Measurements from ENCODE around the gene TNNC2. TPM values are rescaled to one million over a fixed set of nuclear protein-coding genes. Genes with fewer than 3 reads are reported as not detected.

TNNC2 gene
- total and polyA plus RNA-seq, 2 of the 8 experiments (the other 6 are each of a cell fraction or from before 2014, with no cell fraction given) = 5.7 to 7.6 TPM

DNA sequence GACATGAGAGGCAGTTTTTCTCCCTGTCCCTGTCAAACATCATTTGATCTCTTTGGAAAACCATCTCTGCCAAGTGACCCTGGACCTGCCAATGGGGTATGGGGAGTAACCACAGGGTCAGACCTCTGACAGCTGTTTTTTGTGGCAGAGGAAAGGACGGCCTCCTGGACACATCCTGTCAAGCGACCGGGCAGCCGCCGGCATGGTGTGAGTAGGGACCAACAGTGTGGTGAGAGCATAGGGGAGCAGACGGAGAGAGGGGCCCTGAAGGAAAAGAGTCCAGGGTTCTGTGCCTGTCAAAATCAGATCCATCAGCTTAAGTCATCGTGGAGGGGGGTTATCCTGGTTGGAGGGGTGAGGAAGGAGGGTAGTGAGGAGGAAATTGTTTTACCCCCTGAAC is 25.3 kb downstream of the TNNC2 start:
- WGBS, 2 experiments (ENCODE audit: extremely low coverage in 1 of 2, insufficient coverage in 1 of 2, insufficient read length in 1 of 2, insufficient replicate concordance in 2 of 2, low coverage in 1 of 2, low lambda C conversion rate in 2 of 2, missing lambda C conversion rate in 1 of 2) = 96% methylated on average over 7 of the region's 7 CpGs; no CpG with 5 or more reads in 1 of the 2 experiments
- no peak overlapping the region for H3K9ac ChIP-seq (replicated peaks in 1 of 4; ENCODE audit: extremely low read depth in 1 of 4, low read depth in 3 of 4, low read length in 3 of 4)
- TF ChIP-seq CBX5 (IDR thresholded peaks at IDR 0.05; ENCODE audit: low read depth, low read length) (no peak), RNF2 (IDR thresholded peaks at IDR 0.05; ENCODE audit: borderline replicate concordance, low read depth, low read length, missing control alignments, poor library complexity, severe bottlenecking) (no peak), ZNF274 (IDR thresholded peaks at IDR 0.05; ENCODE audit: borderline replicate concordance, extremely low read depth, low read length) (no peak), BCL11A (IDR thresholded peaks at IDR 0.05; ENCODE audit: low read depth in 2 of 2, low read length in 2 of 2) (no peak), RAD21 (IDR thresholded peaks at IDR 0.05 in 1 of 2, conservative IDR thresholded peaks at IDR 0.05 in 1 of 2; ENCODE audit: low read depth in 2 of 2, low read length in 2 of 2) (no peak), CTBP2 (IDR thresholded peaks at IDR 0.05; ENCODE audit: borderline replicate concordance, insufficient read depth, insufficient read length, low read length) (no peak)

More for the DNA sequence above, 25.3 kb downstream of the TNNC2 start:
- no peak for FAIRE-seq
- Histone ChIP-seq H3K9me3 (ENCODE audit: insufficient read depth in 2 of 2, low read depth in 1 of 2, low read length in 1 of 2) (no peaks in the 10 kb centered on the region), H3K14ac (ENCODE audit: insufficient read length) (no peak overlapping the region), H3K4me3 (ENCODE audit: extremely low read depth in 1 of 4, insufficient read depth in 2 of 4, low read depth in 3 of 4, low read length in 4 of 4) (no peak overlapping the region), H3K4ac (replicated peaks; ENCODE audit: insufficient read length, low read depth, low read length) (no peak overlapping the region), H3K56ac (replicated peaks; ENCODE audit: insufficient read length, low read depth, low read length) (no peak overlapping the region), H2BK20ac (ENCODE audit: low read length) (no peak overlapping the region), H3K18ac (ENCODE audit: extremely low read depth, low read length) (no peak overlapping the region), H3K4me1 (replicated peaks in 1 of 4; ENCODE audit: control insufficient read depth in 3 of 4, insufficient read depth in 4 of 4, low read length in 3 of 4) (no peaks in the 10 kb centered on the region; a peak in 1 of 7 replicates), H2AK5ac (ENCODE audit: low read depth, low read length) (no peak overlapping the region), H2BK120ac (replicated peaks; ENCODE audit: low read depth, low read length) (no peak overlapping the region), H3K23ac (ENCODE audit: insufficient read length) (no peak overlapping the region), H3K27me3 (replicated peaks in 1 of 4; ENCODE audit: control insufficient read depth in 3 of 4, extremely low read depth in 1 of 4, insufficient read depth in 3 of 4, low read length in 3 of 4) (no peaks in the 10 kb centered on the region), H3K36me3 (ENCODE audit: control insufficient read depth in 2 of 4, insufficient read depth in 4 of 4, low read length in 3 of 4) (peaks cover 8 to 36% (median 29%) of the 10 kb centered on the region in 4 experiments; a peak in 7 of 8 replicates), H4K20me1 (replicated peaks in 1 of 2; ENCODE audit: control insufficient read depth in 1 of 2, insufficient read depth in 2 of 2, low read length in 2 of 2) (peaks cover 0 to 1% of the 10 kb centered on the region in 2 experiments), H4K5ac (ENCODE audit: insufficient read length, low read depth, low read length) (no peak overlapping the region), H3K27ac (ENCODE audit: low read depth, low read length) (no peak overlapping the region), H3K79me1 (ENCODE audit: low read depth, low read length) (no peaks in the 10 kb centered on the region), H3K79me2 (ENCODE audit: control insufficient read depth in 1 of 2, insufficient read depth in 2 of 2, low read length in 2 of 2) (no peaks in the 10 kb centered on the region), H2BK15ac (ENCODE audit: low read length) (no peak overlapping the region), H2BK12ac (ENCODE audit: low read depth, low read length) (no peak overlapping the region), H2BK5ac (ENCODE audit: low read depth, low read length) (no peak overlapping the region), H2AFZ (ENCODE audit: low read length) (no peak overlapping the region), H4K91ac (replicated peaks; ENCODE audit: insufficient read length, low read length) (no peak overlapping the region), H3K4me2 (ENCODE audit: insufficient read depth in 1 of 2, low read depth in 2 of 2, low read length in 2 of 2) (no peak overlapping the region), H4K8ac (ENCODE audit: extremely low read depth, insufficient read depth, low read length) (no peak overlapping the region), H3K23me2 (ENCODE audit: low read depth, low read length) (no peaks in the 10 kb centered on the region; the same call in 1 of the 2 replicates)
- no peak for DNase-seq (ENCODE audit: low read depth in 1 of 2, low spot score in 2 of 2)
- ChIA-PET CTCF (ENCODE audit: partially characterized antibody) (interaction anchor here (1.1 kb wide), 2 partner anchors 15 to 20 kb away, joined by 4 to 5 read pairs; no protein-coding TSS in a partner anchor), POLR2A (ENCODE audit: partially characterized antibody) (interaction anchor here (1.2 to 10.6 kb wide), 2 partner anchors 14 to 42 kb away, joined by 3 to 90 read pairs; partner anchors contain the start of gene UBE2C)

Measured in H1 (cell line).